GM21360 (cell line): ENCODE measurements around the gene DMXL1.

Experiments
- ATAC-seq: cut with Tn5 transposase; IDR thresholded peaks from one replicate; pipeline ENCODE4 v1.9.1; 2021; ENCODE audit warnings: mild to moderate bottlenecking, moderate library complexity; ENCODE audit not compliant: unreplicated experiment

Gene DMXL1

DNA sequence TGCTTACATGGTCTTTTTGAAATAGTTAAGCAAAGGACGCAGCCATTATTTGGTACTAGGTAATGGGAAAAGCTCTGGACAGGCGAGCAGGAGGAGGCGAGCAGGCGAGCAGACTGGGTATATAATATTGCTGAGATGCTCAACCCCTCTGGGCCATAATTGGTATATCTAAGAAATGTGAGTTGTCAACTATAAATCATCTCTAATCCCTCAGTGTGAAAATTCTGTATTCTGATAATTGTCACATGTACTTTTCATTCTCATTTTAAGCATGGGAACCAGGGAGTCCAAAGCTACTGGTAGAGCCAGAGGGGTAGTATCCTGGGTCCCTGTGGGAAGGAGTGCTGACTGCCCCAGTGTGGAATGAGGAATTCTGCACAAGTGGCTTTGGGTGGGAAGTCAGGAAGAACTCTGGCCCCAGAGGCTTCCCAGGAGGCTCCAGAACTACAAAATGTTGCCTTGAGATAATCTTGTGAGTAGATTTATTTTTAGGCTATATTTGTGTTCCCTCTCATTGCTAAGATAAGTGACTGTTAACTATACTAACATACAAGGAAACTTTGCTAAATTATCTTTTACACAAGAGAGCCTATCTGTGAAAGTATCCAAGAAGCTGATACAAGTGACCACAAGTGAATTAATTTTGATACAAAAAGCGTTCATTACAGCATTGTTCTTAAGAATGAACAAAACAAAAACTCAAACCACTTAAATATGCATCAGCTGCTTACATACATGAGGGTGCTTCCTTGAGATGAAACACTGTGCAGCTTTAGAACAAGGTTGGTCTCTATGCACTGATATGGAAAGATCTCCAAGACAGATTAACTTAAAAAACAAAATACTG, 214.4 kb downstream of the DMXL1 start:
- ATAC-seq = no peak

DNA sequence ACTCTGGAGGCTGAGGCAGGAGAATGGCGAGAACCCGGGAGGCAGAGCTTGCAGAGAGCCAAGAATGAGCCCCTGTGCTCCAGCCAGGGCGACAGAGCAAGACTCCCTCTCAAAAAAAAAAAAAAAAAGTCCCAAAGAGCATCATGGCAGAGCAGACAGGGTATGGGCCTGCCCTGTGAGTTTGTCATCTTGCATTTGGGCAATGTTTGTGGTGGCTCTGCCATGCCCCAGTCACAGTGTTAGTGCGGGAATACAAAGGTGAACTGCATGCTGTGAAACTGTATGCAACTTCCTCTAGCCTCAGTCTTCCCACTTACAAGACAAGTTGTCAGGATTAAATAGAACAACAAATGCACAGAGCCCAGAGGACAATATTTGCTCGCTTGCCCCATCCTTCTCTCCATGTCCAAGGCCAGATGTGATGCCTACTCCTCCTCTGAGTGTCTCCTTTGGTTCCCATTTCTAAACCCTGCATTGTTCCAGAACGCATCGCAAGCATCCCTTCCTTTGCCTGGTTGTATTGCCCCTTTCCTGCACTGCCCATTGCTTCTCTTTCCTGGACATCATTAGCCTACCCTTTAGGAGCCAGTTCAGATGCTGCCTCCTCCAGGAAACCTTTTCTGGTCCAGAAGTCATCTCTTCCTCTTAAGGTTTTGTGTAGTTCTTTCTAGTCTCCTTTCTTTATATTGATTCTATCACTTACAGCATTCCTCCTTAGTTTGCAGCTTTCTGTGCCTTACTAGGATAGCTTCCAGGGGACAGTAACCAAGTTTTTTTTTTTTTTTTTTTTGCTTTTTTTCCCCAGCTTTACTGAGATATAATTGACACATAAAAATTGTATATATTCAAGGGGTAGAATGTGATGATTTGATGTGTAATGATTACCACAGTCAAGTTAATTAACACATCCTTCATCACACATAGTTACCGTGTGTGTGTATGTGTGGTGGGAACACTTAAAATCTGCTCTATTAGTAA, 215.9 kb downstream of the DMXL1 start:
- no peak for ATAC-seq

DNA sequence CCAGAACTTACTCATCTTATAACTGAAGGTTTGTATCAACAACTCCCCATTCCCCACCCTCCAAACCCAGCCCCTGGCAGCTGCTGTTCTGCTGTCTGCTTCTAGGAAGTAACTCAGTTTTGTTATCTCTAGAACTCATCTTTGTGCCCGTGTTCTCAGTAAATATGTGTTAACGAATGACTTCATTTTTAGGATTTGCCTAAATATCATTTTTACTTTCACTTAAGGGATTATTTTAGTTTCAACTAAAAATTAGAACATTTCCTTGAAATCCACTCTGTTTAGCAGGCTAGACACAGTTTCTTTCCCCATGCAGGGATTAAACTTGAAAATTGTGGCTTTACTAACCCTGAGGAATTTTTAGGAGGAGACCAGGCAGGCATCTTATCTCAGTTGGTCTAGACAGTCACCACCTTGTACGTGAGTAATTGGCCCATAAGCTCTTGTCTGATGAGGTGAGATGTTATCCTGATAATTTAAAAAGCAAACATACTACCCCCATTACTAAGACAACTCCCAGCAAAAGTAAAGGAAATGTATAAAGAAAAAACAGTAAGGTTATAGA, 216.7 kb downstream of the DMXL1 start:
- peak; percentile 36 for ATAC-seq

DNA sequence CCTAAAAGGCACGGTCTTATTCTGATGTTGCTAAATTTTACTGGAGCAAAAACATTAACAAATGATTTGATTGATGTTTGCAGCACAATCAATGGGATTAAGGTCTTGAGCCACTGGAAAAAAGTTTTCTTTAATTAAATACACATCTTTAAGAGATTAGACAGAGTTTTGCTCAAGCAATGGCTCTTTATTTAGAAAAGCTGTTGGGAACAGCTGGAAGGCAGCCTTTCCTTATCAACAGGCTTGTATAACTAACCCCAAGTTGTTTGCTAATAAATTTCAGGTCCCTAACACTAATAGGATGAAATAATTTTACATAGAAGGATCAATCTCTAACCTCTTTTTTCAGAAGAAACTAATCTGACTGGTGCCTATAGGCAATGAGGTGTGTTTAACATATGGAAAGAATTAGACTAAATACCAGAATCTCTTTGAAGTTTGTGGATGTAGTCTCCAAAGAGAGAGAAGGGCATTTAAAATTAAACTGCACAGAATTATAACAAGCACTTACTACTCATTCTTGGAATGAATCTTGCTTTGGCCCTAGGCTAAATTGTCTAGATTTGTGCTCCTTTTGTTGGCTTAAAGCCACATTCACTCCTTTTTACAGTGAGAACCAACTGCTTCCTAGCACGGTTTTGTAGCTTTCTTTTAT, 217.6 kb downstream of the DMXL1 start:
- ATAC-seq = no peak

DNA sequence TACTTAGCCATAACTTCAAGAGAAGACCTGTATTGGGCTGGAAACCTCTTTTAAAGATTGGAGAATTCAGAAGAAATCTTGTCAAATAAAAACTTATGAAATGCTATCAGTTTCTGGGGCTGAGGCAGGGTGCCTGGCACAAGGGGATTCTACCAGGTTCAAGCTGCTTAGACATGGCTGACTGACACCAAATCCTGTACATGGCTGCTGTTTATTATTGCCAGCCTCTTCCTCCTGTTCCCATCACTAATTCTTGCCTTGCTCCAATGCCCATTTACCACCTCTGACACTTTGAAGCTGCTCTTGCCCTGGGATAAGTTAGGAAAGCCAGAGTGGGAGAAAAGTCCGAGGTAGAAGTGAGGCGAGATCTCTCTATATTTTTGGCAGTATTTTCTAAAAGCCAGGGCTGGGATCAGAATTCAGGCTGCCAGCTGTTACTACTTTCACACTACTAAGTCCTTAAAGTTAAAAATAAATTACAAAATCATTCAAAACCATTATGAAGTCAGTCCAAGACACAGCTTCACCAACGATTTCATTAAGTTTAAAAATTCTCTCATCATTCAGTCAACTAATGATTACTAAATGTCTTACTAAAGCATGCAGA, 218.7 kb downstream of the DMXL1 start:
- no peak for ATAC-seq

DNA sequence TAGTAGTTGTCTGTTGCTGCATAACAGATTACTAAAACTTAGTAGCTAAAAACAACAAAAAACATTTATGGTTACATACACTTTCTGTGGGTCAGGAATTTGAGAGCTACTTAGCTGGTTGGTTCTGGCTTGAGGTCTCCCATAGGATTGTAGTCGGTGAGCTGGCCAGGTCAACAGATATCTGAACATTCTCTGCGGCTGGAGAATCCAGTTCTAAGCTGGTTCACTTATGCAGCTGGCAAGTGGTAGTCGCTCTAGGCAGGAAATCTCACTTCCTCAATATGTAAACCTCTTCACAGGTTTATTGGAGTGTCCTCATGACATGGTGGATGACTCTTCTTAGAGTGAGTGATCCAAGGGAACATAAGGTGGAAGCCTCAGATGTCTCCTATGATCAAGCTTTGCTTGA, 219.3 kb downstream of the DMXL1 start:
- ATAC-seq = peak; percentile 91

DNA sequence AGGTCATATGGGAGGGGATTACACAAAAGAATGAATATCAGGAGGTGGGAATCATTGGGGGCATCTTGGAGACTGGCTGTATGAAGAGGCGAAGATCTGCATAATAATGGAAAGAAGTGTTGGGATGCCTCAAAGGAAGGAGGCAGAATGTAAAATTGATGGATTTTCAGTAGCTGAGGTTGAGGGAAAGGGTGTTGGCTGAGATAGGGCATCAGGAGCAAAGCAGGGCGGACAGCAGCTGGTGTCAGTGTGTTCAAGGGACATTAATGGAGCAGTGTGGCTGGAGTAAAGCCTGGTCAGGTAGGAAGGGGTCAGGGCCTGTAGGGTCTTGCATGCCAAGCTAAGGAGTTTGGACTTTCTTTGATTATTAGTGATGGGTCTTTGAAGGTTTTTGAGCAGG, 219.7 kb downstream of the DMXL1 start:
- ATAC-seq = no peak

DNA sequence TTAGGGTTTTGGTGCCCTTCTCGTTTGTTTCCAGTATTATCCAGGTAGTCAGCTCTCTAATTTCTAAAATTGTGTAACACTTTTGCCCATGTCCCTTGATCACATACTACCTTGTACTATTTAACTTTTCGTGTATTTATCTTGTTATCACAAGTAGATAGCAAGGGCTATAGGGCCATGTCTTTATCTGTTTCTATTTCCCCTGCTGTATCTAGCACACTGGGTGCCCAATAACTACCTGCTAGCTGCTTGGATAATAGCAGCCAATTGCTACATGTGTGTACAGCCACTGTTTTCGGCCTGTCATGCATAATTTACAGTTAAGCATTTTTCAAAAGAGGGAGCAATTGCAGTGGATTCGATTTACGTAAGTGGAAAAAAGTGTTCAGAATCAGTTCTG, 220.2 kb downstream of the DMXL1 start:
- no peak for ATAC-seq

DNA sequence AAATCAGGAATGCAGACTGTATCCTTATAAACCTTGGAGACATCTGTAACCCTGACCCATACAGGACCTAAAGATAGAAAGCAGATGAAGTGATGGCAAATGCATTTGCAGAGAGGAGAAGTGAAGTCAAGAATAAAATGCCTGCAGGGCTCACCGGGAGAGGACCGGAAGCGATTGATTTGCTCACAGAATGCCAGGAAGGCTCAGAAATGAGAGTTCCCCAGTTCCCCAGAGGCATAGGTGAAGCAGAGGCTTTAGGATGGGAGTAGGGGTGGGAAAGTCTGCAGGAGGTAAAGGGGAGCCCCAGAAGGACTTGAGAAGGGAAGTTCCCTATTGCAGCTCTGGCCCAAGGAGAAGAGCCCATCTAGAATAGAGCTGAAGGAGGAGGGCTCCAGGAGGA, 221.0 kb downstream of the DMXL1 start:
- no peak for ATAC-seq

DNA sequence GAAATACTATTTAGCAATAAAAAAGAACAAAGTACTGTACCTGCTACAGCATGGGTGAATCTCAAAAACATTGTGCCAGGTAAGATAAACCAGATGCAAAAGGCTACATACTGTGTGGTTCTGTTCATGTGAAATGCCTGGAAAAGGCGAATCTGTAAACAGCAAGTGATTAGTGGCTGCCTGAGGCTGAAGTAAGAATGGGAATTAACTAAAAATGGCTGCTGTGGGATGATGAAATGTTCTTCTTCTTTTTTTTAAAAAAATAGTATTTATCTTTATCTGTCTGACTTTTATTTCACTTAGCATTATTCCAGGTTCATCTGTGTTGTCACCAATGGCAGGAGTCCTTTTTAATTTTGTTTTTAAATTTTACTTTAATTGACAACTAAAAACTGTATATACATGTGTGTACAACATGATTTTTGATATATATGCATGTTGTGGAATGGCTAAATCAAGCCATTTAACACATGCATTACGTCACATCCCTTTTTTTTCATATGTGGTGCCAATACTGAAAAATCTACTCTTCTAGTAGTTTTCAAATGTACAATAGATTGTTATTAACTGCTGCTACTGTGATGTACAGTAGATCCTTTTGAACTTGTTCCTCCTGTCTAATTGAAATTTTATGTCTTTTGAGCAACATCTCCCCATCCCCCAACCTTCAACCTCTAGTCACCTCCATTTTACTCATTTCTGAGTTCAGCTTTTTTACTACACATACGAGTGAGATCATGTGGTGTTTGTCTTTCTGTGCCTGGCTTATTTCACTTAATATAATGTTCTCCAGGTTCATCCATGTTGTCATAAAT, 222.0 kb downstream of the DMXL1 start:
- no peak for ATAC-seq

DNA sequence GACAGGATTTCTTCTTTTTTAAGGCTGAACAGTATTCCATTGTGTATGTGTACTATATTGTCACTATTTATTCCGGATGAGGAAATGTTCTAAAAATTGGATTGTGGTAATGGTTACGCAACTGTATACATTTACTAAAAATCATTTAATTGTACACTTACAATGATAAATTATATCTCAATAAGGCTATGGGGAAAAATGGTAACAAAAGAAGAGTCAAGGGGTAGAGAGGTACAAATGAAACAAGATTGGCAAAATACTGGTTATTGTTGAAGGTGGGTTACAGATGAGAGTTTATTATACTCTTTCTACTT, 222.6 kb downstream of the DMXL1 start:
- ATAC-seq = no peak
